Endometrial microvascular endothelial cells (primary cell): Measurements from ENCODE around the gene AKR1E2. TPM values are rescaled to one million over a fixed set of nuclear protein-coding genes. Genes with fewer than 3 reads are reported as not detected.

Experiments used
- in situ Hi-C: cut with HindIII; loops from 2 replicates; pipeline ENCODE4 v1.10.0; 2017; ENCODE audit warnings: low sequenced_read_pairs, low pct_unique_long_range_greater_than_20kb; ENCODE audit errors: inconsistent ontology term
- total RNA-seq: library from RNA; depleted of rRNA; stranded (reverse); fragments of >200 nt; gene quantifications from one replicate; pipeline ENCODE4 v1.2.3, GENCODE V29; 2015; ENCODE audit errors: inconsistent ontology term

Gene AKR1E2
- total RNA-seq = 9.8 TPM

DNA sequence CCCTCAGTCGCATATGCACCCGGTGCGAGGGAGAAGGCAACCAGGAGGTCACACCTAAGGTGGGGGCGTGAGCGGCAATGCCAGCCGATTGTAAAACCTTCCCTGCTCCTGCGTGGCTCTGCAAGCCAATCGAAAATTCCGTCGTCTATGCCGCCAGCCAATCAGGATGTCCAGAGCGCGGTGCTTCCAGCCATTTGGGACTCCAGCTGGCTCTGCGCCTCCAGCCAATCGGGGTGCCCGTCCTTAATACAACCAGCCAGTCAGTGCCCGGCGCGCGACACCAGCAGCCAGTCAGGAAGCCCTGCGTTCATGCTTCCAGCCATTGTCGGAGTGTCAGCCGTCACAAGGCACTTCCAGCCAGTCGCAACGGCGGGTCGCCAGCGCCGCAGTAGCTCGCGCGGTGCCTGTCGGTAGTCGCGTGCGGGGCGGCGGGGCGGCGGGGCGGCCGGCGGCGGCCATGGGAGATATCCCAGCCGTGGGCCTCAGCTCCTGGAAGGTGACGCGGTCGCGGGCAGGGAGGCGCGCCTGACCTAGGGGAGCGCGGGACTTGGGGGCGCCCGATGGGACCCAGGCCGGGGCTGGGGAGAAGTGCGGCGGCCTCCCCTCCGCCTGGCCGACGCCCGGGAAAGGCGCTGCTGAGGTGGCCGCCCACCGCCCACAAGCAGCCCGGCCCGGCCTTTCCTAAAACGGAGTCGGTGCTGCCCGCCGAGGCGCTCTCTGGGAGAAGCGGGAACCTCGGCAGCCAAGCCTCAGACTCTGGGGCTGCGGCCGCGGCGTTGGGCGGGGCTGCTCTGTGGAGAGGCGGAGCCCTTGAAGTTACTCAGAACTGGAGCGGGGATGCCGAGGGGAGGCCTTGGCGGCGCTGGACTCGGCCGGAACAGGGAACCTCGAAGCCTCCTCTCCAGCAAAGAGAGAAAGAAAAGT, at the start of gene AKR1E2:
AKR1E2 (plus strand) TSS at position 340 of the 924 bp plus-strand sequence; CDS start at position 458, 118 bp downstream.
- in situ Hi-C loops = loop anchor here (25.0 kb wide), 1 partner anchor 261 kb away; the partner anchor contains the start of gene AKR1C3

DNA sequence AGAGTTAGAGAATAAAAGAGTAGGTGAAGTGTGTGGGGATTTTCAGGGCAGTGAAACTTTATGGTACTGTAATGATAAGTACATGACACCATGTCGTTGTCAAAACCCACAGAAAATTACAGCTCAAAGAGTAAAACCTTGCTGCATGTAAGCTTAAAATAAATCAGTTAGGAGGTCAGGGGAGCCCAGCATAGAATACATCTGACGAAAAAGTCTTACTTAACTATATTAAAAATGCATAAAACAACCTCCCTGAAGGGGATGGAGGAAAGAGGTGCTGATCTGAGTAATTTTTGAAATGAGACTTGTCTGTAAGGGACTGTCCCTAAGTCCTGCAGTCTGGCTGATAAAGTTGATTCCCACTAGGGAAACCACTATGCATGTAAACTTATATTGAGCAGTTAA, 49.8 kb upstream of the AKR1E2 start:
- in situ Hi-C loops = no loop called here

DNA sequence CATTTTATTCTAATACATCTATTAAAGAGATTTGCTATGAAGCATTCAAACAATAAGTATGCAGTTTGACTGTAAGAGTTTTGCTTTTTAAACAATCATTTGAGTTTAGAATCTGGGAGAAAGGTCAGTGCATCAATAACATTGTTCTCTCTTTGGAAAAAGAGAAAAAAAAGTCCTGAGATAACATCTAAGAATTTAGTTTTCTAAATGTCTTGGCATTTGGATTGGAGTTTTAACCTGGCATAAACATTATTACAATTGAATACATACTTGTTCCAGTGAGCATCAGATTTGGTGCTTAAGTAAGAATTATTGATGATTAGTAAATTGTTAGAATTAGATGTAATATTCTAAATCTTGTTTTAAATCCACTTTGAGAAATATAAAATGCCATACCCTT, 47.2 kb upstream of the AKR1E2 start:
- in situ Hi-C loops = no loop called here

- in situ Hi-C loops = no loop called here
These were observed 45.9 kb upstream of the AKR1E2 start for GRCh38 chr10:4780091-4780490.

DNA sequence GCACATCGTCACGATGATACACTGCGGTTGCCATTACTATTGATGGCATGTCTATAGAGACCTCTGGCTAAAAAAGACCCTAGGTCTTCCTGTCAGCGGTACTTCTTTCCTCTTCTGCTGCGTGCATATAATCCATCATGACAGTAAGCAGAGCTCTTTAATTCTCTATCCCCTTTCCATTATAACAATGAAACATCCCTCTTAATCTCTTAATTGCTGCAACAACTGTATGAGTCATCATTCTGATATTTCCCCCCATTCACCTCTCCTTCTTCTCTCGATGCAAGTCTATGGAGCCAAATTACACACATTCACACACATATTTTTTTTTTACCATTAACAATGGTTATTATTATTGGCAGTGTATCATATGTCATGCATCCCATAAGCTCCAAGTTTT, 45.2 kb upstream of the AKR1E2 start:
- in situ Hi-C loops = no loop called here

- in situ Hi-C loops = no loop called here
These were observed 44.1 kb upstream of the AKR1E2 start for GRCh38 chr10:4781955-4782354.

DNA sequence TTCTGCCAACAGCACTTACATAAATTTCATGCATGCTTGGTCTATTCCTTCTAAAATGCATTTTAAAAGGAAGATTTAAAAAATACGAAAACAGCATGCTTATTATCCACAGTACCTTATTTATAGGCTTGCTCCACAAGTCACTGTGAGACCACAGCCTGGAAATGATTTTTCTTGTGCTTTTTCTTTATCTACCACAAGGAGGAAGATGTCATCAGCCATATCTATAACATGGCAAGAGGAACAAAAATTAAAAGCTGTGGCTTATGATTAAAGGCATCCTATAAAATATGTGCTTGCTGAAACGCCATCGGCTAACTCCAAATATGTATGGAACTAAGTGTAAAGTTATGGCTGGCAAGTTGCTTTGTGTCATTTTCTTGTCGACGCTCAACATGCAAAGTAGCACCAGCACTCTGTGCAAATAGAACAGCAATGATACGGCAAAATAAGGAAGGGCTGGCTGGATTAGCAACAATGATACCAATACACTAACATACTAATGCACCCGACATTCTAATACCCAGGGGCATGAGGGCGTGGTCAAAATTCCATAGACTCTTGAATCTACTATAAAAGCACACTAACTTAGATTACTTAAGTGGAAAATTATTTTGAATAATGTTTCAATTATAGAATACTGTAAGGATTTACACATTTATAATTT, 41.2 kb upstream of the AKR1E2 start:
- in situ Hi-C loops = no loop called here

GRCh38 chr10:4786043-4786839, 39.8 kb upstream of the AKR1E2 start:
- in situ Hi-C loops = no loop called here

DNA sequence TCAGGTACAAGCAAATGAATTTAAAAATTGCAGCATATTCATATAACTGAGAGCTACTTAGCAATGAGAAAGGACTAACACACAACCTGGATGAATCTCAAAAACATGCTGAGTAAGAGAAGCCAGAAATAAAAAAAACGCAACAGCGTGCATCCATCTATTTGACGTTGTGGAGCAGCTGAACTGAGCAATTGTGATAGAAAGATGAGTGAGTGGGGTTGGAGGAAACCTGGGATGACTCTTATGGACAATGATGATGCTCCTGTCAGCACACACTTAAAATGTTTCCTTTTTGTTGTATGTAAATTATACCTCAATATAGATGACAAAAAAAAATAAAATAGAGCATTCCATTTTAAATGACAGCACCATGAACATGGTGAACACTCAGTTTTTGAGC, 36.0 kb upstream of the AKR1E2 start:
- in situ Hi-C loops = no loop called here

- in situ Hi-C loops = no loop called here
These were observed 35.1 kb upstream of the AKR1E2 start for GRCh38 chr10:4790922-4791321.

- in situ Hi-C loops = no loop called here
These were observed 33.6 kb upstream of the AKR1E2 start for GRCh38 chr10:4792381-4792780.

GRCh38 chr10:4801405-4801804, 24.6 kb upstream of the AKR1E2 start:
- in situ Hi-C loops = no loop called here

DNA sequence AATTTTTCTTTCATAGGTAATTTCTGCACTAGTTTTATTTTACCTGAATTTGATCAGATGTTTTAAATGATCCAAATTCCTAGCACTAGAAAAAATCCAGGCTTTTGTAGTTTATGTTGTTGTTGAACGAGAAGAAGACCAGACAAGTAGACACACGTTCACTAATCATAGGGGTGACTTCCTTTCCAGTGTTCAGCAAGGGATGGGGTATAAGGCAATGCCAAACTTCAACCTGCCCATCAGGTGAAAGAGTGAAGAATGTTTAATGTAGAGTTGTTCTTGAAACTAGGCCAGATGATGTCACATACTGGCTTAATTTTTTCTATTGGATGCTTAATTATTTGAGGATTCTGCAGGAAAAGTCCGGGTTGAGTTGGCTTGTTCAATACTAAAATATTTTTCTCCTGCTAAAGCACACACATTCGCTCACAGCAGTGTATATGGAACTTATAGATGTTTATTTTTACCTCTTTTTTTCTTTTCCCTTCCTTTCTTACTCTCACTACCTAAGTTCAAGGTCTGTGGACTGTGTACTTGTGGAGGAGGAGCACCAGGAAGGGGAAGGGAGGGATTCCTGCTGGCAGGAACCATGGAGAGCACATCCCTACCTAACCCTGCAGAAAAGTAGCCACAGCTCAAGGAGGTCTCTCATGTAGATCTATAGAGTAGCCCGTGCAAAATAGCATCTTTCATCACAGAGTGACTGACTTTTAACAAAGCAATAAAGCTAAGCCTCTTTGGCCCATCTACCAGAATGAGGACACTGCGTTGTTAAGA, 23.1 kb upstream of the AKR1E2 start:
- in situ Hi-C loops = no loop called here

DNA sequence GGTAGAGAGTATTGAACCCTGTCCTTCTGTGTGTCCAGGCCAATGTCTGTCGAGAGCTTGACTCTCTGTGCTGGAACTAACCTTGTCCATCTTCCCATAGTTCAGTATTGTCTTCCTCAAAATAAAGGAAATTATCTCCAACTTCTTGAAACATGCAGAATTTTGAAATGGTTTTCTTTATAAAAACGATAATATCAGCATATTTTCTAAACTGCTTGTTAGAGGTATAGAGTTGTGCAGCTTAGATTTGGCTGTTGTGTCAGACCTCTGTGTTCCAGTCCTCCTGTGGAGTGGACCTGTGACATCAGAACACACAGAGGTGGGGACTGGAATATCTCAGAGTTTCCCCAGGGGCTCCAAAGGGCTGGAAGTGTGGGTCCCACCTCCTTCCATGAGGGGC, 22.2 kb upstream of the AKR1E2 start:
- in situ Hi-C loops = no loop called here

- in situ Hi-C loops = no loop called here
These were observed 21.5 kb upstream of the AKR1E2 start for GRCh38 chr10:4804465-4804864.

- in situ Hi-C loops = no loop called here
These were observed 19.5 kb upstream of the AKR1E2 start for GRCh38 chr10:4806534-4806933.

DNA sequence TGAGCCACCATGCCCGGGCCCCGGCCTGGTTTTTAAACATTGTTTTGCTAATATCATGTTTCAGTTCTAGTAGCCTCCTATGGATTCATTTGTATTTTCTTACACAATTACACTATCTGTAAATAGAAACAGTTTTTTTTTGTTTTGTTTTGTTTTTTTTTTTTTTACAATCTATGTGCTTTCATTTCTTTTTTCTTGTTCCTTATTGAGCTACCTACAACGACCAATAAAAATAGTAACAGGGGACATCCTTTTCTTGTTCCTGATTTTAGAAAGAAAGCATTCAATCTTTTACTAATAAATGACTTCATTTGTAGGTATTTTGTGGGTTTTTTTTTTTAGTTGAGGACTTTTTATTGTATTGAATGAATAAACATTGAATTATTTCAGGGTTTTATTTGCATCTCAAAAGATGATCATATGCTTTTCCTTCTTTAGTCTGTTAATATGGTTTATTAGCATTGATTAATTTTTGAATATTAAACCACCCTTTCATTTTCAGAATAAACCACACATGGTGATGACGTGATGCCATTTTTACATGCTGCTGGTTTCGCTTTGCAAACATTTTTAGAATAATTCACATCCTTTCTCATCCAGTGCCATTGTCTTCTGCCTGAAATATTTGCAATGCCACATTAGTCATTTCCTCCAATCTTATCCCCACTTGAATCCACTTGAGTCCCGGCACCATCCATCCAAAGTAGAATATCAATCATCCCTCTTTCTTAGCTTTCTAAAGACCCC, 18.1 kb upstream of the AKR1E2 start:
- in situ Hi-C loops = no loop called here

- in situ Hi-C loops = no loop called here
These were observed 16.9 kb upstream of the AKR1E2 start for GRCh38 chr10:4809156-4809555.
